ENCODE data around the gene BIRC7.

Gene BIRC7

GRCh38 chr20:63198606-63199005, 37.1 kb upstream of the BIRC7 start:
- TF ChIP-seq, protein P1, sequence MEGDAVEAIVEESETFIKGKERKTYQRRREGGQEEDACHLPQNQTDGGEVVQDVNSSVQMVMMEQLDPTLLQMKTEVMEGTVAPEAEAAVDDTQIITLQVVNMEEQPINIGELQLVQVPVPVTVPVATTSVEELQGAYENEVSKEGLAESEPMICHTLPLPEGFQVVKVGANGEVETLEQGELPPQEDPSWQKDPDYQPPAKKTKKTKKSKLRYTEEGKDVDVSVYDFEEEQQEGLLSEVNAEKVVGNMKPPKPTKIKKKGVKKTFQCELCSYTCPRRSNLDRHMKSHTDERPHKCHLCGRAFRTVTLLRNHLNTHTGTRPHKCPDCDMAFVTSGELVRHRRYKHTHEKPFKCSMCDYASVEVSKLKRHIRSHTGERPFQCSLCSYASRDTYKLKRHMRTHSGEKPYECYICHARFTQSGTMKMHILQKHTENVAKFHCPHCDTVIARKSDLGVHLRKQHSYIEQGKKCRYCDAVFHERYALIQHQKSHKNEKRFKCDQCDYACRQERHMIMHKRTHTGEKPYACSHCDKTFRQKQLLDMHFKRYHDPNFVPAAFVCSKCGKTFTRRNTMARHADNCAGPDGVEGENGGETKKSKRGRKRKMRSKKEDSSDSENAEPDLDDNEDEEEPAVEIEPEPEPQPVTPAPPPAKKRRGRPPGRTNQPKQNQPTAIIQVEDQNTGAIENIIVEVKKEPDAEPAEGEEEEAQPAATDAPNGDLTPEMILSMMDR (IDR thresholded peaks at IDR 0.05) = no peak

GRCh38 chr20:63202021-63202420, 33.7 kb upstream of the BIRC7 start:
- TF ChIP-seq, protein P1 (IDR thresholded peaks at IDR 0.05) = no peak

DNA sequence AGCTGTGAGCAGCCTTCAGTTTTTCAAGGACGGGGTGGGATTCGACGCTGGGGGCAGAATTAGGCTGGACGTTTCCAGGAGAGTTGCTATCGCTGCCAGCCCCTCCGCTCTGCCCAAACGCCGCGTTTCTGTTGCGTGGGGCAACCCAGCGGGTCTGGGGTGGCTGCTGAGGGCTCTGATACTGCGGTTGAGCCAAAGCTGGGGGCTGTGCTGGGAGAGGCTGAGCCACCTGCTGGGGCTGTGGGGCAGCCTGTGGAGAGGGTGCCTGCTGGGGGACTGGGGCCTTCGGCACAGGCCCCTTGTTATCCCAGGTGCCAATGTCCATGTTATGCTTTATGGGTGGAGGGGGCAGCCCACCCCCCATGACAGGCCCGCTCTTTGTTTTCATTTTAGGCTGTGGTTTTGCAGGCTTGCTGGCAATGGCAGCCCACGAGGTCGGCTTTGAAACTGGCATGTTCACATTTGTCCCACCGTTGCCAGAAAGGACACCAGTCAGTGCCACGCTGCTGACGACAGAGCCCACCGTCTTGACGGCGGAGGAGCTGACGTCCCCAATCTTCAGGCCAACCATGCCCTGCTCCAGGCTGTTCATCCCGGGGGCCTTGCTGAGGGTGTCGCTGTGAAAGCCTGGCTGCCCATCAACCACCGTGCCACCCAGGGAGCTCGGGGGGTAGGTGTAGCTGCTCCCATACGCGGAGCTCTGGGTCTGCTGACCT, 32.7 kb upstream of the BIRC7 start:
- TF ChIP-seq, protein P1 (IDR thresholded peaks at IDR 0.05) = no peak

DNA sequence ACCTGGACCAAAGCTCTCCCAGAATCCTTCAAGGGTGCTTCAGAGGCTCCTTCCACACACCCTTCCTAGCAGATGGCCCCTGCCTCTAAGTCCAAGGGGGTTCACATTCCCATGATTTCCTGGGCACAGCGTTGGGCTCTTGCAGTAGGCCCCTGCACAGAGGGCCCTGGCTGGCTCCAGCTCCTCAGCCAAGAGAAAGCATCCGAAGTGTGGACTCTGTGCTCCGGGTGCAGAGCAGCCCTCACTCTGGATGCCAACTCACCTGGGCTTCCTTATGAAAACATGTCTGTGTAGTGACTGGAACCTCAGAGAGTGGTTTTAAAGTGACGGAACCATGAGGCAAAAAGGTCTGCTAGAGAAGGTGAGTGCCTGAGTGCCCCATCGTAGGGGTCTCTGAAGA, 31.3 kb upstream of the BIRC7 start:
- TF ChIP-seq, protein P1 (IDR thresholded peaks at IDR 0.05) = no peak

- TF ChIP-seq, protein P1 (IDR thresholded peaks at IDR 0.05) = no peak
These were observed 29.8 kb upstream of the BIRC7 start for GRCh38 chr20:63205896-63206295.

GRCh38 chr20:63206878-63207277, 28.8 kb upstream of the BIRC7 start:
- TF ChIP-seq, protein P1 (IDR thresholded peaks at IDR 0.05) = no peak

- TF ChIP-seq, protein P1 (IDR thresholded peaks at IDR 0.05) = no peak
These were observed 27.3 kb upstream of the BIRC7 start for GRCh38 chr20:63208346-63208909.
